IMR-90 (cell line): ENCODE results near the gene MRPL21. TPM values are rescaled to one million over a fixed set of nuclear protein-coding genes. Genes with fewer than 3 reads are reported as not detected.
A peak's percentile ranks its signal among the peaks of the same experiment; 100 is the strongest.

Experiments
- ATAC-seq: fragments of 200-7000 bp; cut with Tn5 transposase; 2 replicates; pipeline ENCODE4 v1.9.1; 2020; ENCODE audit warnings: low read depth, mild to moderate bottlenecking, moderate library complexity
- Bru-seq: library from RNA; stranded (reverse); fragments of 400-500 nt; gene quantifications from one replicate; lab custom pipeline; 2021; lab: Mats Ljungman, UMichigan
- BruChase-seq, 2 experiments: library from RNA; stranded (reverse); fragments of 400-500 nt; gene quantifications; one replicate each; lab custom pipeline; 2021; lab: Mats Ljungman, UMichigan
- BruUV-seq: library from RNA; stranded (reverse); fragments of 400-500 nt; replicated peaks from 2 replicates; lab custom pipeline; 2021; lab: Mats Ljungman, UMichigan
- CTCF ChIA-PET: fragments of 300-600 bp; formaldehyde crosslinking; extraction: SDS; loops from one replicate; lab custom pipeline; 2021; ENCODE audit warnings: antibody characterized with exemption; lab: Yijun Ruan, JAX
- POLR2A ChIA-PET: fragments of 300-600 bp; sonication (Branson Sonifier 250); formaldehyde crosslinking; loops from one replicate; lab custom pipeline; 2022; ENCODE audit warnings: antibody characterized with exemption; ENCODE audit not compliant: unreplicated experiment; lab: Charles Lee
- DNase-seq: peaks from one replicate; pipeline ENCODE4 v3.0.0; 2013
- H2AFZ ChIP-seq: replicated peaks from 2 replicates; pipeline ENCODE3; 2013; ENCODE audit warnings: low read length, mild to moderate bottlenecking; ENCODE audit not compliant: poor library complexity
- H2AK5ac ChIP-seq: 2 replicates; pipeline ENCODE4 v1.6.1; 2013; ENCODE audit warnings: low read depth, low read length, inconsistent platforms
- H2AK9ac ChIP-seq: replicated peaks from 2 replicates; pipeline ENCODE3; 2013; ENCODE audit warnings: mild to moderate bottlenecking, low read depth, low read length, moderate library complexity; ENCODE audit not compliant: poor library complexity
- H2BK120ac ChIP-seq: 2 replicates; pipeline ENCODE4 v1.6.1; 2013; ENCODE audit warnings: low read depth, low read length, inconsistent platforms
- H2BK15ac ChIP-seq: 3 replicates; pipeline ENCODE4 v1.6.1; 2013; ENCODE audit warnings: low read depth, low read length, inconsistent platforms
- H2BK20ac ChIP-seq: 2 replicates; pipeline ENCODE4 v1.6.1; 2013; ENCODE audit warnings: low read depth, mild to moderate bottlenecking, inconsistent platforms, low read length, moderate library complexity
- H2BK5ac ChIP-seq: 2 replicates; pipeline ENCODE4 v1.6.1; 2013; ENCODE audit warnings: mild to moderate bottlenecking, low read depth, low read length, inconsistent platforms; ENCODE audit not compliant: poor library complexity, severe bottlenecking
- H3K14ac ChIP-seq: replicated peaks from 2 replicates; pipeline ENCODE4 v1.6.1; 2013; ENCODE audit warnings: low read depth, low read length, inconsistent platforms
- H3K18ac ChIP-seq: 2 replicates; pipeline ENCODE4 v1.6.1; 2013; ENCODE audit warnings: low read depth, low read length, control low read depth
- H3K23ac ChIP-seq: 2 replicates; pipeline ENCODE4 v1.6.1; 2013; ENCODE audit warnings: low read depth, low read length, inconsistent platforms
- H3K27ac ChIP-seq: 2 replicates; pipeline ENCODE4 v1.5.1; 2013; ENCODE audit warnings: mild to moderate bottlenecking, control low read depth, low read length; ENCODE audit not compliant: insufficient read depth
- H3K27me3 ChIP-seq: 2 replicates; pipeline ENCODE4 v1.6.1; 2013; ENCODE audit warnings: low read length; ENCODE audit not compliant: control insufficient read depth, insufficient read depth
- H3K36me3 ChIP-seq: 2 replicates; pipeline ENCODE4 v1.6.1; 2013; ENCODE audit warnings: low read length, mixed read lengths; ENCODE audit not compliant: control insufficient read depth, insufficient read depth
- H3K4ac ChIP-seq: 2 replicates; pipeline ENCODE4 v1.6.1; 2013; ENCODE audit warnings: low read depth, low read length, inconsistent platforms
- H3K4me1 ChIP-seq: 2 replicates; pipeline ENCODE4 v1.6.1; 2013; ENCODE audit warnings: low read length, mixed read lengths; ENCODE audit not compliant: control insufficient read depth, insufficient read depth
- H3K4me2 ChIP-seq: 2 replicates; pipeline ENCODE4 v1.6.1; 2013; ENCODE audit warnings: low read depth, mild to moderate bottlenecking, control low read depth, low read length, moderate library complexity
- H3K4me3 ChIP-seq: 2 replicates; pipeline ENCODE4 v1.5.1; 2013; ENCODE audit warnings: low read depth, mild to moderate bottlenecking, control low read depth, low read length, moderate library complexity; ENCODE audit not compliant: insufficient read depth
- H3K56ac ChIP-seq: 2 replicates; pipeline ENCODE4 v1.6.1; 2013; ENCODE audit warnings: low read length, inconsistent platforms; ENCODE audit not compliant: insufficient read depth; ENCODE audit errors: extremely low read depth
- H3K79me1 ChIP-seq, 2 experiments: 2 replicates each; pipeline ENCODE4 v1.6.1; 2013; ENCODE audit warnings: low read length in 2 of 2, inconsistent platforms in 1 of 2, low read depth in 1 of 2
- H3K9ac ChIP-seq: 2 replicates; pipeline ENCODE4 v1.6.1; 2013; ENCODE audit warnings: low read depth, low read length, control low read depth
- H3K9me1 ChIP-seq: 2 replicates; pipeline ENCODE4 v1.6.1; 2013; ENCODE audit warnings: low read length, inconsistent platforms; ENCODE audit not compliant: insufficient read depth
- H3K9me3 ChIP-seq: 2 replicates; pipeline ENCODE4 v1.6.1; 2013; ENCODE audit warnings: low read length; ENCODE audit not compliant: control insufficient read depth, insufficient read depth
- H4K20me1 ChIP-seq: 2 replicates; pipeline ENCODE4 v1.6.1; 2013; ENCODE audit warnings: low read length, inconsistent platforms; ENCODE audit not compliant: insufficient read depth
- H4K5ac ChIP-seq: 2 replicates; pipeline ENCODE4 v1.6.1; 2013; ENCODE audit warnings: mild to moderate bottlenecking, low read depth, low read length, control low read depth
- H4K8ac ChIP-seq, 2 experiments: 2 replicates each; pipeline ENCODE4 v1.6.1; 2013; ENCODE audit warnings: low read depth in 2 of 2, low read length in 2 of 2, control low read depth in 1 of 2, inconsistent platforms in 1 of 2
- H4K91ac ChIP-seq: 2 replicates; pipeline ENCODE4 v1.6.1; 2013; ENCODE audit warnings: low read depth, low read length, inconsistent platforms; ENCODE audit not compliant: insufficient read depth
- BHLHE40 ChIP-seq: fragments of 150-350 bp; IDR thresholded peaks from 2 replicates; pipeline ENCODE4 v1.6.1; 2016; ENCODE audit warnings: mild to moderate bottlenecking, low read depth, low read length
- CHD1 ChIP-seq: IDR thresholded peaks from 2 replicates; pipeline ENCODE4 v1.6.1; 2012; ENCODE audit warnings: low read depth, low read length, improper control_type of control experiment
- CTCF ChIP-seq: conservative IDR thresholded peaks from 2 replicates; pipeline ENCODE4 v1.5.1; 2012; ENCODE audit warnings: mild to moderate bottlenecking, low read depth, low read length, improper control_type of control experiment
- FOS ChIP-seq: fragments of 150-350 bp; IDR thresholded peaks from 2 replicates; pipeline ENCODE4 v1.6.1; 2016; ENCODE audit warnings: low read depth, low read length
- MAZ ChIP-seq: IDR thresholded peaks from 2 replicates; pipeline ENCODE4 v1.6.1; 2012; ENCODE audit warnings: low read depth, mild to moderate bottlenecking, low read length, improper control_type of control experiment, moderate library complexity, borderline replicate concordance
- NFE2L2 ChIP-seq: fragments of 150-350 bp; IDR thresholded peaks from 2 replicates; pipeline ENCODE4 v1.6.1; 2016; ENCODE audit warnings: low read depth, mild to moderate bottlenecking, low read length
- POLR2A ChIP-seq: IDR thresholded peaks from 2 replicates; pipeline ENCODE4 v1.6.1; 2012; ENCODE audit warnings: mild to moderate bottlenecking, low read depth, low read length
- RCOR1 ChIP-seq: IDR thresholded peaks from 2 replicates; pipeline ENCODE4 v1.6.1; 2012; ENCODE audit warnings: mild to moderate bottlenecking, low read length, improper control_type of control experiment; ENCODE audit not compliant: insufficient replicate concordance
- RFX5 ChIP-seq: IDR thresholded peaks from 2 replicates; pipeline ENCODE4 v1.8.0; 2012; ENCODE audit warnings: low read depth, mild to moderate bottlenecking, low read length, moderate library complexity
- SMC3 ChIP-seq: fragments of 150-350 bp; IDR thresholded peaks from 2 replicates; pipeline ENCODE4 v1.6.1; 2016; ENCODE audit warnings: low read depth, mild to moderate bottlenecking, antibody characterized with exemption, low read length, moderate library complexity
- USF2 ChIP-seq: fragments of 150-350 bp; IDR thresholded peaks from 2 replicates; pipeline ENCODE4 v1.6.1; 2017; ENCODE audit warnings: mild to moderate bottlenecking, antibody characterized with exemption, low read length, low read depth
- WGBS, 2 experiments: methylation state at CpG; one replicate each; pipeline versions ENCODE4 v1.1.5 to v1.1.7; 2013; ENCODE audit warnings: missing lambda C conversion rate in 2 of 2; ENCODE audit not compliant: insufficient read length in 1 of 2; ENCODE audit errors: extremely low coverage in 2 of 2; 5-methylcytosine and 5-hydroxymethylcytosine counted together
- dilution Hi-C: fragments of 300-500 bp; cut with HindIII; formaldehyde crosslinking; loops from one replicate; pipeline ENCODE4 v1.14.3; 2018; ENCODE audit warnings: low sequenced_read_pairs; ENCODE audit not compliant: unreplicated experiment
- in situ Hi-C: fragments of 300-500 bp; cut with MboI; formaldehyde crosslinking; loops from 3 replicates; pipeline ENCODE4 v1.14.3; 2019; ENCODE audit warnings: low sequenced_read_pairs, inconsistent platforms, mixed read lengths
- intact Hi-C: fragments of 100-400 bp; cut with micrococcal nuclease; formaldehyde crosslinking; loops from 2 replicates; pipeline ENCODE4 v1.10.0; 2022
- long read RNA-seq: library from polyadenylated mRNA; unstranded; transcript quantifications from one replicate; pipeline ENCODE4 v2.0.0, GENCODE V29; 2021; ENCODE audit not compliant: unreplicated experiment
- polyA plus RNA-seq, 3 experiments: library from polyadenylated mRNA; depleted of rRNA; stranded (reverse); fragments of >200 nt; gene quantifications; 2 replicates each; pipeline ENCODE4 v1.2.3, GENCODE V29; 2012; ENCODE audit warnings: low replicate concordance in 1 of 3
- total RNA-seq: library from RNA; depleted of rRNA; stranded (reverse); fragments of >200 nt; gene quantifications from 2 replicates; pipeline ENCODE4 v1.2.3, GENCODE V29; 2012; rRNA removed

Gene MRPL21
- total RNA-seq, result 19.2 and 21.7 TPM in 2 replicates
- polyA plus RNA-seq (2012; rRNA removed), result 26.3 and 29.6 TPM in 2 replicates
- polyA plus RNA-seq (2012; cell fraction: cytosol; rRNA removed), result 36.4 and 38.7 TPM in 2 replicates
- 16.0 and 26.8 TPM in 2 replicates for polyA plus RNA-seq (2012; cell fraction: nucleus; rRNA removed; ENCODE audit: low replicate concordance)
- percentile 62 among the genes with signal in this experiment for Bru-seq, nascent RNA
- percentile 53 among the genes with signal in this experiment for BruChase-seq, experiment 1, labeled RNA remaining after a 6-hour chase
- percentile 52 among the genes with signal in this experiment for BruChase-seq, experiment 2, labeled RNA remaining after a 2-hour chase
- long read RNA-seq, transcript MRPL21-201 (7 exons, 683 nt), result major isoform, 19 of 25 reads
- long read RNA-seq, partial matches to known transcripts, result 2 of 25 reads
- long read RNA-seq, other reads (novel, unspliced or antisense), result 1 of 25 reads

GRCh38 chr11:68903288-68904247 lies at the start of gene MRPL21, which contains the start of gene IGHMBP2:
Gene MRPL21, minus strand, starts transcription at chr11:68903832. Its CDS starts 22 bp downstream, at chr11:68903810.
Gene IGHMBP2, plus strand, starts transcription at chr11:68903891. Its CDS starts 62 bp downstream, at chr11:68903953.
- CTCF ChIA-PET, result no interaction called here
- 0 out of 2 replicates have a peak, but pooled peaks have one; percentile 19 for TF ChIP-seq FOS
- TF ChIP-seq CTCF, result no peak
- TF ChIP-seq RFX5, result no peak
- peak; percentile 71 for TF ChIP-seq POLR2A
- TF ChIP-seq SMC3, result peak; percentile 37
- no peak; the same call in 1 of the 2 replicates for TF ChIP-seq BHLHE40
- peak; percentile 63; the same call in 1 of the 2 replicates for TF ChIP-seq MAZ
- no peak for TF ChIP-seq NFE2L2
- TF ChIP-seq RCOR1, result no peak
- 0 out of 2 replicates have a peak, but pooled peaks have one; percentile 26 for TF ChIP-seq USF2
- TF ChIP-seq CHD1, result no peak

More at GRCh38 chr11:68903288-68904247, at the start of gene MRPL21, which contains the start of gene IGHMBP2:
- DNase-seq, result peak; percentile 80
- peaks cover 20% of the 10 kb centered on the region for H3K36me3 ChIP-seq
- H4K8ac ChIP-seq, result peak within 1 kb of the TSS; percentile 97 to 99
- no peak within 1 kb of the TSS; the same call in 2 of the 3 replicates for H2BK15ac ChIP-seq
- H3K9me3 ChIP-seq, result no peaks in the 10 kb centered on the region
- BruUV-seq, result no TSS peak
- intact Hi-C loops (loop anchor here (1.0 to 10.0 kb wide), 4 partner anchors 99 to 741 kb away; partner anchors contain the start of gene CCND1), in situ Hi-C loops (no loop called here), dilution Hi-C loops (no loop called here)
- peak within 1 kb of the TSS; percentile 96 for H3K14ac ChIP-seq
- H2AK9ac ChIP-seq, result peak within 1 kb of the TSS; percentile 98
- no peak within 1 kb of the TSS for H2BK20ac ChIP-seq
- peak within 1 kb of the TSS; percentile 98 for H4K5ac ChIP-seq
- H3K4me2 ChIP-seq, result peak within 1 kb of the TSS; percentile 98
- H4K20me1 ChIP-seq, result peaks cover 11% of the 10 kb centered on the region; the same call in 1 of the 2 replicates
- no peak within 1 kb of the TSS; the same call in 1 of the 2 replicates for H3K18ac ChIP-seq
- no peaks in the 10 kb centered on the region for H3K27me3 ChIP-seq
- peak within 1 kb of the TSS; percentile 90 for H4K91ac ChIP-seq
- peak within 1 kb of the TSS; percentile 95 for H3K9ac ChIP-seq
- peak within 1 kb of the TSS; percentile 97 for H3K4me3 ChIP-seq
- H3K9me1 ChIP-seq, result peaks cover 3% of the 10 kb centered on the region; the same call in 1 of the 2 replicates
- ATAC-seq, result peak; percentile 96
- peak within 1 kb of the TSS; percentile 91 for H3K27ac ChIP-seq
- H2AFZ ChIP-seq, result peak within 1 kb of the TSS; percentile 100
- peak within 1 kb of the TSS; percentile 89 for H2BK5ac ChIP-seq
- H3K4me1 ChIP-seq, result peaks cover 3% of the 10 kb centered on the region; the same call in 1 of the 2 replicates
- H3K79me1 ChIP-seq, result peaks cover 38 to 64% of the 10 kb centered on the region in 2 experiments
- H3K23ac ChIP-seq, result peak within 1 kb of the TSS; percentile 93
- peak within 1 kb of the TSS; percentile 96 for H3K4ac ChIP-seq
- H2AK5ac ChIP-seq, result peak within 1 kb of the TSS; percentile 91
- H3K56ac ChIP-seq, result peak within 1 kb of the TSS; percentile 80
- 1% methylated on average over 41 of the region's 78 CpGs; no CpG with 5 or more reads in 1 of the 2 experiments for WGBS, 2 experiments
- POLR2A ChIA-PET, result no interaction called here
- no peak within 1 kb of the TSS; the same call in 1 of the 2 replicates for H2BK120ac ChIP-seq
